ENCODE results near the gene DDO.
"Not testable (repeated sequence)": the region's sequence is repeated elsewhere in the genome, so short reads cannot be mapped to it uniquely, and the experiment has no call there.

DDO gene

GRCh38 chr6:110366975-110367374, 48.4 kb downstream of the DDO start:
- FAIRE-seq, result no peak

GRCh38 chr6:110366256-110366655, 49.1 kb downstream of the DDO start:
- no peak for FAIRE-seq

- no peak for FAIRE-seq
These were observed 50.8 kb downstream of the DDO start for GRCh38 chr6:110364364-110365105.

- FAIRE-seq, result no peak
These were observed 51.6 kb downstream of the DDO start for GRCh38 chr6:110363748-110364147.

- no peak for FAIRE-seq
These were observed 54.7 kb downstream of the DDO start for GRCh38 chr6:110360676-110361075.

- FAIRE-seq, result no peak
These were observed 55.8 kb downstream of the DDO start for GRCh38 chr6:110359556-110359955.

GRCh38 chr6:110358553-110359160, 56.7 kb downstream of the DDO start:
- FAIRE-seq, result no peak

GRCh38 chr6:110357664-110358552, 57.5 kb downstream of the DDO start, which contains the start of gene METTL24:
TSS of gene METTL24 (minus strand) at chr6:110358349. CDS start at chr6:110358272, 77 bp downstream.
- FAIRE-seq, result no peak

GRCh38 chr6:110357298-110357663, 58.1 kb downstream of the DDO start:
- no peak for FAIRE-seq

GRCh38 chr6:110356778-110357177, 58.6 kb downstream of the DDO start:
- FAIRE-seq, result no peak

GRCh38 chr6:110355727-110356126, 59.6 kb downstream of the DDO start:
- no peak for FAIRE-seq

- no peak for FAIRE-seq
These were observed 60.4 kb downstream of the DDO start for GRCh38 chr6:110355022-110355421.

- FAIRE-seq, result no peak
These were observed 61.2 kb downstream of the DDO start for GRCh38 chr6:110354153-110354552.

GRCh38 chr6:110353457-110354001, 61.8 kb downstream of the DDO start:
- FAIRE-seq, result no peak

GRCh38 chr6:110352563-110353262, 62.7 kb downstream of the DDO start:
- no peak for FAIRE-seq

GRCh38 chr6:110351986-110352385, 63.4 kb downstream of the DDO start:
- no peak for FAIRE-seq

- no peak for FAIRE-seq
These were observed 63.8 kb downstream of the DDO start for GRCh38 chr6:110351546-110351945.

GRCh38 chr6:110350593-110350992, 64.8 kb downstream of the DDO start:
- FAIRE-seq, result not testable (repeated sequence)

- FAIRE-seq, result no peak
These were observed 66.2 kb downstream of the DDO start for GRCh38 chr6:110348961-110349690.

- FAIRE-seq, result no peak
These were observed 70.3 kb downstream of the DDO start for GRCh38 chr6:110345025-110345424.

GRCh38 chr6:110342759-110343158, 72.6 kb downstream of the DDO start:
- no peak for FAIRE-seq

All from endometrium (tissue), 2 donors.